Measurements from ENCODE around the gene HMG20B. TPM values are rescaled to one million over a fixed set of nuclear protein-coding genes. Genes with fewer than 3 reads are reported as not detected.

Gene HMG20B
- total RNA-seq, 1 experiment from 2014 or later = 33.9 TPM

DNA sequence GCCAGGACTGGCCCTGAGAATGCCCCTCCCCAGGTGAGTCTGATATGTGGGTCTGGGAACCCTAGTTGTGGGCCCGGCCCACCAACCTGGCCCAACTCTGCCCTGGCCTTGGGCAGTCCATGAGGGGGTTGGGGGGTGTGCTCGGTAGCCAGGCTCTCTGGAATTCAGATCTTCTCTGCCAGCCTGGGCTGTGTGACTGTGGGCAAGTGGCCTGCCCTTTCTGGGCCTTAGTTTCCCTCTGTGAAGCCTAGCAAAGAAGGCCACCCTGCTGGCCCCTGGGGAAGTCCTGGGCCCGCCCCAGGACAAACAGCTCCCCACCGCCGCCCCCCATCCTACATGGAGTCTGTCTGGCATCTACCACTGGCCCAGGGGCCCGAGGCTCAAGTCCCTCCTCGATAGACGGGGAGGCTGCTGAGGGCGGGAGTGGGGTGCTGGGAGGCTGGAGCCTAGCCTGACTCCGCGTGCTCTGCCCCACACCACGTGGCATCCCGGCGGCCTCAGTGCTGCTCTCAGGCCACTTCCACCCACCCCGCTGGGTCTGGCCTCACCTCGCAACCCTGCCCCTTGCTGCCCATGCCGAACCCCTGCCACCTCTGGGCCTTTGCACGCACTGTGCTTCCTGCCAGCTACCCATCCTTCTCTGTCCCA, 42.2 kb downstream of the HMG20B start:
- Histone ChIP-seq H3K4me1 (no peaks in the 10 kb centered on the region), H3K27me3 (replicated peaks; ENCODE audit: control insufficient read depth, insufficient read depth, low read length) (no peaks in the 10 kb centered on the region), H3K36me3 (ENCODE audit: control insufficient read depth, insufficient read depth, low read length) (no peaks in the 10 kb centered on the region), H3K4me3 (ENCODE audit: low read depth, low read length) (no peak overlapping the region), H3K9me3 (no peaks in the 10 kb centered on the region)
- ChIA-PET POLR2A (no interaction called here), CTCF (no interaction called here)
- Mint-ChIP-seq H3K4me1 (ENCODE audit: low read depth, unreplicated experiment) (no peaks in the 10 kb centered on the region), H3K36me3 (ENCODE audit: insufficient read depth, unreplicated experiment) (no peaks in the 10 kb centered on the region), H3K27ac (ENCODE audit: unreplicated experiment) (no peak overlapping the region), H3K4me3 (ENCODE audit: unreplicated experiment) (no peak overlapping the region), H3K27me3 (ENCODE audit: insufficient read depth, unreplicated experiment) (no peaks in the 10 kb centered on the region), H3K9me3 (ENCODE audit: unreplicated experiment) (no peaks in the 10 kb centered on the region)
- BruUV-seq (replicated peaks) = no TSS peak
- intact Hi-C loops (cut with micrococcal nuclease; ENCODE audit: unreplicated experiment) = no loop called here
- TF ChIP-seq, protein P1, sequence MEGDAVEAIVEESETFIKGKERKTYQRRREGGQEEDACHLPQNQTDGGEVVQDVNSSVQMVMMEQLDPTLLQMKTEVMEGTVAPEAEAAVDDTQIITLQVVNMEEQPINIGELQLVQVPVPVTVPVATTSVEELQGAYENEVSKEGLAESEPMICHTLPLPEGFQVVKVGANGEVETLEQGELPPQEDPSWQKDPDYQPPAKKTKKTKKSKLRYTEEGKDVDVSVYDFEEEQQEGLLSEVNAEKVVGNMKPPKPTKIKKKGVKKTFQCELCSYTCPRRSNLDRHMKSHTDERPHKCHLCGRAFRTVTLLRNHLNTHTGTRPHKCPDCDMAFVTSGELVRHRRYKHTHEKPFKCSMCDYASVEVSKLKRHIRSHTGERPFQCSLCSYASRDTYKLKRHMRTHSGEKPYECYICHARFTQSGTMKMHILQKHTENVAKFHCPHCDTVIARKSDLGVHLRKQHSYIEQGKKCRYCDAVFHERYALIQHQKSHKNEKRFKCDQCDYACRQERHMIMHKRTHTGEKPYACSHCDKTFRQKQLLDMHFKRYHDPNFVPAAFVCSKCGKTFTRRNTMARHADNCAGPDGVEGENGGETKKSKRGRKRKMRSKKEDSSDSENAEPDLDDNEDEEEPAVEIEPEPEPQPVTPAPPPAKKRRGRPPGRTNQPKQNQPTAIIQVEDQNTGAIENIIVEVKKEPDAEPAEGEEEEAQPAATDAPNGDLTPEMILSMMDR (IDR thresholded peaks at IDR 0.05; ENCODE audit: insufficient read depth in 1 of 2, low read depth in 1 of 2, low read length in 1 of 2, severe bottlenecking in 1 of 2, unreplicated experiment in 1 of 2) = no peak
- no peak for DNase-seq

DNA sequence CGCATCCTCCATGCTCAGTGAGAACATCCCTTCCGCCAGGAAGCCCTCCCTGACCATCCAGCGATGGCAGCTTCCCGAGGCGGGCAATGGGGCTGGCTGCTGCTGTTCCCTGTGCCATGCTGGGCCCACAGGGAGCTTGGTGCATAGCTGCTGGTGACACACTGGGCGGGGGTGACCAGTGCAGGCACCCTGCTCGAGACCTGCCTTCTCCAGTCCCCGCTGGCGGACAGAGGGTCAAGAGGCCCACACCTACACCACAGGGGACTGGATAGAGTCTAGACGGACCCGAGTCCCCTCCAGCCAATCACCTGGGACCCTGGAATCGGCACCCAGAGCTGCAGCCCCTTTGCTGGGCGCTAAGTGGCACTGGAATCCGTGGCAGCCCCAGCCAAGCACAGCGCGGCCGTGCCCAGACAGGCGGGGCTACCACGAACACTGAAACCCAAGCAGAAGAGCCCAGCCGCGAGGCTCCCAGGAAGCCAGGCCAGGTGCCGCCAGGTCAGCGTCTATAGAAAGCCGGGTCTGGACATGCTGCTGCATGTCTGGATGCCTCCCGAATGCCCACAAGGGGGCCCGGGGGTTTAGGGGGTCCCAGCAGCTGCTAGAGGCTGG, 42.9 kb downstream of the HMG20B start:
- H3K4me3 Mint-ChIP-seq (ENCODE audit: unreplicated experiment) = no peak overlapping the region
- intact Hi-C loops (cut with micrococcal nuclease; ENCODE audit: unreplicated experiment) = no loop called here
- BruUV-seq (replicated peaks) = no TSS peak
- H3K27me3 Mint-ChIP-seq (ENCODE audit: insufficient read depth, unreplicated experiment) = no peaks in the 10 kb centered on the region
- no peak overlapping the region for H3K4me3 ChIP-seq (ENCODE audit: low read depth, low read length)
- no peak overlapping the region for H3K27ac Mint-ChIP-seq (ENCODE audit: unreplicated experiment)
- H3K27me3 ChIP-seq (replicated peaks; ENCODE audit: control insufficient read depth, insufficient read depth, low read length) = no peaks in the 10 kb centered on the region
- H3K4me1 ChIP-seq = no peaks in the 10 kb centered on the region
- POLR2A ChIA-PET = no interaction called here
- H3K9me3 Mint-ChIP-seq (ENCODE audit: unreplicated experiment) = no peaks in the 10 kb centered on the region
- no peak for DNase-seq
- no peaks in the 10 kb centered on the region for H3K36me3 Mint-ChIP-seq (ENCODE audit: insufficient read depth, unreplicated experiment)
- TF ChIP-seq, protein P1 (IDR thresholded peaks at IDR 0.05; ENCODE audit: insufficient read depth in 1 of 2, low read depth in 1 of 2, low read length in 1 of 2, severe bottlenecking in 1 of 2, unreplicated experiment in 1 of 2) = no peak
- no peaks in the 10 kb centered on the region for H3K36me3 ChIP-seq (ENCODE audit: control insufficient read depth, insufficient read depth, low read length)
- no peaks in the 10 kb centered on the region for H3K9me3 ChIP-seq
- no peaks in the 10 kb centered on the region for H3K4me1 Mint-ChIP-seq (ENCODE audit: low read depth, unreplicated experiment)
- CTCF ChIA-PET = interaction anchor here (0.6 kb wide), 1 partner anchor 954 kb away, joined by 7 read pairs; no protein-coding TSS in a partner anchor

DNA sequence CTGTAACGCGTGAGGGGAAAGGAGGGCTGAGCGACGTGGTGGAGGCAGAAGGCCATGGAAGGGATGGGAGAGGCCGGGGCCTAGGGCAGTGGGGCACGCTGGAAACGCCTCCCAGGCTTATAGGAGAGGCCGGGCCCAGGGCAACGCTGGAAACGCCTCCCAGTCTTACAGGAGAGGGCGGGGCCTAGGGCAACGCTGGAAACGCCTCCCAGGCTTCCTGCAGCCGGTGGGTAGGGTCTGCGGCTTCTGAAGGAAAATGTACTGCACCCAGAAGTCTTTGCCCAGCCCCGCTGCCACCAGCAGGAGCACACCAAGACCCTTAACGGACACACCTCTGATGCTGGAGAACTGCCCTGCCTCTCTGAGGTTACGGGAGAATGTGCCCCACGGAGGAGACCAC, 44.7 kb downstream of the HMG20B start:
- POLR2A ChIA-PET = no interaction called here
- Mint-ChIP-seq H3K27ac (ENCODE audit: unreplicated experiment) (no peak overlapping the region), H3K4me3 (ENCODE audit: unreplicated experiment) (no peak overlapping the region), H3K36me3 (ENCODE audit: insufficient read depth, unreplicated experiment) (peaks cover 12% of the 10 kb centered on the region), H3K27me3 (ENCODE audit: insufficient read depth, unreplicated experiment) (no peaks in the 10 kb centered on the region), H3K9me3 (ENCODE audit: unreplicated experiment) (no peaks in the 10 kb centered on the region), H3K4me1 (ENCODE audit: low read depth, unreplicated experiment) (no peaks in the 10 kb centered on the region)
- Histone ChIP-seq H3K36me3 (ENCODE audit: control insufficient read depth, insufficient read depth, low read length) (no peaks in the 10 kb centered on the region; the same call in 1 of the 2 replicates), H3K4me3 (ENCODE audit: low read depth, low read length) (no peak overlapping the region), H3K27me3 (replicated peaks; ENCODE audit: control insufficient read depth, insufficient read depth, low read length) (no peaks in the 10 kb centered on the region), H3K4me1 (no peaks in the 10 kb centered on the region), H3K9me3 (no peaks in the 10 kb centered on the region)
- TF ChIP-seq, protein P1 (IDR thresholded peaks at IDR 0.05; ENCODE audit: insufficient read depth in 1 of 2, low read depth in 1 of 2, low read length in 1 of 2, severe bottlenecking in 1 of 2, unreplicated experiment in 1 of 2) = no peak
- DNase-seq = no peak
- BruUV-seq (replicated peaks) = no TSS peak
- intact Hi-C loops (cut with micrococcal nuclease; ENCODE audit: unreplicated experiment) = no loop called here
- CTCF ChIA-PET = interaction anchor here (0.8 kb wide), 1 partner anchor 180 kb away, joined by 3 read pairs; no protein-coding TSS in a partner anchor

Data from Caco-2 (cell line).